Neural cell (in vitro differentiated cells): ENCODE measurements around the gene ZNF195.
"Not testable (repeated sequence)": the region's sequence is repeated elsewhere in the genome, so short reads cannot be mapped to it uniquely, and the experiment has no call there.

ENCODE experiments used
- CTCF ChIP-seq: fragments of 450-650 bp; IDR thresholded peaks from 2 replicates; pipeline ENCODE4 v1.5.1; 2014; ENCODE audit warnings: antibody characterized with exemption, mild to moderate bottlenecking, moderate library complexity; ENCODE audit not compliant: poor library complexity, severe bottlenecking
- EP300 ChIP-seq: fragments of 450-650 bp; conservative IDR thresholded peaks from 2 replicates; pipeline ENCODE4 v1.6.1; 2014; ENCODE audit warnings: antibody characterized with exemption, mild to moderate bottlenecking, moderate library complexity; ENCODE audit not compliant: poor library complexity, severe bottlenecking
- EZH2 ChIP-seq: fragments of 200-600, 300-800 bp; shearing (Covaris generic), sonication (generic); IDR thresholded peaks from 2 replicates; pipeline ENCODE4 v1.6.1; 2014; ENCODE audit warnings: antibody characterized with exemption, low read length, borderline replicate concordance, mild to moderate bottlenecking; ENCODE audit not compliant: insufficient read depth, poor library complexity, severe bottlenecking
- RAD21 ChIP-seq: fragments of 450-650 bp; conservative IDR thresholded peaks from 2 replicates; pipeline ENCODE4 v1.6.1; 2014; ENCODE audit warnings: antibody characterized with exemption, mild to moderate bottlenecking, moderate library complexity

GRCh38 chr11:3324724-3325123, 54.2 kb downstream of the ZNF195 start:
- TF ChIP-seq CTCF, EZH2, EP300, RAD21: not testable (repeated sequence)
